ENCODE data around the gene ZC3H8.

ZC3H8 gene

GRCh38 chr2:112201696-112202430 lies 53.0 kb downstream of the ZC3H8 start:
- no peak for DNase-seq (ENCODE audit: low read depth, low spot score)

GRCh38 chr2:112199188-112199587 lies 55.7 kb downstream of the ZC3H8 start:
- no peak for DNase-seq (ENCODE audit: low read depth, low spot score)
- no peak overlapping the region for H3K4me3 ChIP-seq (ENCODE audit: low read length)

More at GRCh38 chr2:112201696-112202430, 53.0 kb downstream of the ZC3H8 start:
- no peak overlapping the region for H3K4me3 ChIP-seq (ENCODE audit: low read length)

GRCh38 chr2:112198780-112199179 lies 56.1 kb downstream of the ZC3H8 start:
- DNase-seq (ENCODE audit: low read depth, low spot score): no peak
- H3K4me3 ChIP-seq (ENCODE audit: low read length): no peak overlapping the region

- DNase-seq (ENCODE audit: low read depth, low spot score): no peak
Observed at GRCh38 chr2:112197868-112198267, 57.0 kb downstream of the ZC3H8 start.

GRCh38 chr2:112195950-112196349 lies 58.9 kb downstream of the ZC3H8 start:
- H3K4me3 ChIP-seq (ENCODE audit: low read length): no peak overlapping the region
- no peak for DNase-seq (ENCODE audit: low read depth, low spot score)

More at GRCh38 chr2:112197868-112198267, 57.0 kb downstream of the ZC3H8 start:
- H3K4me3 ChIP-seq (ENCODE audit: low read length): no peak overlapping the region

GRCh38 chr2:112195167-112195766 lies 59.6 kb downstream of the ZC3H8 start:
- H3K4me3 ChIP-seq (ENCODE audit: low read length): no peak overlapping the region
- no peak for DNase-seq (ENCODE audit: low read depth, low spot score)

GRCh38 chr2:112194482-112194881 lies 60.4 kb downstream of the ZC3H8 start:
- no peak overlapping the region for H3K4me3 ChIP-seq (ENCODE audit: low read length)
- no peak for DNase-seq (ENCODE audit: low read depth, low spot score)

GRCh38 chr2:112194028-112194427 lies 60.8 kb downstream of the ZC3H8 start:
- H3K4me3 ChIP-seq (ENCODE audit: low read length): no peak overlapping the region
- DNase-seq (ENCODE audit: low read depth, low spot score): no peak

- no peak overlapping the region for H3K4me3 ChIP-seq (ENCODE audit: low read length)
- DNase-seq (ENCODE audit: low read depth, low spot score): no peak
Observed at GRCh38 chr2:112189001-112189556, 65.8 kb downstream of the ZC3H8 start.

GRCh38 chr2:112187805-112188596 lies 66.8 kb downstream of the ZC3H8 start:
- H3K4me3 ChIP-seq (ENCODE audit: low read length): peak overlapping the region; percentile 1
- DNase-seq (ENCODE audit: low read depth, low spot score): peak; percentile 90

GRCh38 chr2:112187046-112187715 lies 67.7 kb downstream of the ZC3H8 start:
- no peak overlapping the region for H3K4me3 ChIP-seq (ENCODE audit: low read length)
- no peak for DNase-seq (ENCODE audit: low read depth, low spot score)

- no peak overlapping the region for H3K4me3 ChIP-seq (ENCODE audit: low read length)
- no peak for DNase-seq (ENCODE audit: low read depth, low spot score)
Observed at GRCh38 chr2:112185131-112185530, 69.7 kb downstream of the ZC3H8 start.

GRCh38 chr2:112184121-112184520 lies 70.7 kb downstream of the ZC3H8 start:
- H3K4me3 ChIP-seq (ENCODE audit: low read length): no peak overlapping the region
- no peak for DNase-seq (ENCODE audit: low read depth, low spot score)

- no peak overlapping the region for H3K4me3 ChIP-seq (ENCODE audit: low read length)
- DNase-seq (ENCODE audit: low read depth, low spot score): peak; percentile 39
Observed at GRCh38 chr2:112183327-112184025, 71.4 kb downstream of the ZC3H8 start.

- DNase-seq (ENCODE audit: low read depth, low spot score): peak; percentile 66
- H3K4me3 ChIP-seq (ENCODE audit: low read length): peak overlapping the region; percentile 15
Observed at GRCh38 chr2:112182581-112183034, 72.2 kb downstream of the ZC3H8 start.

GRCh38 chr2:112181571-112182290 lies 73.1 kb downstream of the ZC3H8 start:
- H3K4me3 ChIP-seq (ENCODE audit: low read length): no peak overlapping the region
- no peak for DNase-seq (ENCODE audit: low read depth, low spot score)

- no peak for DNase-seq (ENCODE audit: low read depth, low spot score)
- H3K4me3 ChIP-seq (ENCODE audit: low read length): no peak overlapping the region
Observed at GRCh38 chr2:112175958-112176573, 78.8 kb downstream of the ZC3H8 start.

Data from Jurkat, Clone E6-1 (cell line).